SK-N-SH treated with all-trans-retinoic acid at 6 μM for 48 hours (cell line): Measurements from ENCODE around the gene SOD1.

Experiments used
- ARNTL ChIP-seq: fragments of 450-650 bp; formaldehyde crosslinking; IDR thresholded peaks from 2 replicates; pipeline ENCODE4 v1.5.0; 2020; ENCODE audit warnings: low read depth, mild to moderate bottlenecking, moderate library complexity, borderline replicate concordance
- CREB5 ChIP-seq: fragments of 250-450 bp; sonication (Bioruptor Pico); IDR thresholded peaks from 2 replicates; pipeline ENCODE4 v1.5.1; 2020; ENCODE audit warnings: low read depth, mild to moderate bottlenecking, moderate library complexity
- TSHZ2 ChIP-seq: fragments of 250-450 bp; sonication (Bioruptor Pico); IDR thresholded peaks from 2 replicates; pipeline ENCODE4 v1.5.0; 2020; ENCODE audit warnings: mild to moderate bottlenecking, moderate library complexity
- ZFP3 ChIP-seq: fragments of 250-450 bp; sonication (Bioruptor Pico); IDR thresholded peaks from 2 replicates; pipeline ENCODE4 v1.5.0; 2020; ENCODE audit warnings: mild to moderate bottlenecking, moderate library complexity
- ZFP30 ChIP-seq: fragments of 450-650 bp; formaldehyde crosslinking; IDR thresholded peaks from 2 replicates; pipeline ENCODE4 v1.5.0; 2022; ENCODE audit warnings: mild to moderate bottlenecking, moderate library complexity

GRCh38 chr21:31629972-31630711 lies 29.4 kb upstream of the SOD1 start:
- no peak for TF ChIP-seq ARNTL
- no peak for TF ChIP-seq CREB5 (CRISPR knock-in tag)
- TF ChIP-seq ZFP3 (CRISPR knock-in tag): no peak
- no peak for TF ChIP-seq TSHZ2
- no peak for TF ChIP-seq ZFP30 (CRISPR knock-in tag)
